NCI-H1092 (cell line): ENCODE results near the gene POLN.
"Not testable (repeated sequence)": the region's sequence is repeated elsewhere in the genome, so short reads cannot be mapped to it uniquely, and the experiment has no call there.

ENCODE experiments used
- DNase-seq: peaks from one replicate; lab custom pipeline; 2025; lab: John Stamatoyannopoulos, UW

The POLN gene

DNA sequence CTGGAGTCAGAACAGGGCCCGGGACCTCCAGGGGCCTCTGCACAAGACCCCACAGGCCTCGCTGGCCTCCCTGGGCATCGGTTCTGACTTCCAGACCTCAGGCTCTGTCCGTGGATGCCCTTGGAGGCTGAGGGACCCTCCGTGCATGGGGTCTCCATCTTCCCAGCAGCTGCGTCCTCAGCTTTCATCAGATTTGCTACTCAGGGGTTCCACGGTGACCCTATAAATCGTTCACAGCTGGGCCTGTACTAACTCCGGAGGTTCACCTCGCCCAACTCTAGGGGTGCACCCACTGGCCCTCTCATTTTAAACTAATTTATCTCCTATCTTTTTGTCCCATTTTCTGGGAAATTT is 33.1 kb upstream of the POLN start:
- not testable (repeated sequence) for DNase-seq

DNA sequence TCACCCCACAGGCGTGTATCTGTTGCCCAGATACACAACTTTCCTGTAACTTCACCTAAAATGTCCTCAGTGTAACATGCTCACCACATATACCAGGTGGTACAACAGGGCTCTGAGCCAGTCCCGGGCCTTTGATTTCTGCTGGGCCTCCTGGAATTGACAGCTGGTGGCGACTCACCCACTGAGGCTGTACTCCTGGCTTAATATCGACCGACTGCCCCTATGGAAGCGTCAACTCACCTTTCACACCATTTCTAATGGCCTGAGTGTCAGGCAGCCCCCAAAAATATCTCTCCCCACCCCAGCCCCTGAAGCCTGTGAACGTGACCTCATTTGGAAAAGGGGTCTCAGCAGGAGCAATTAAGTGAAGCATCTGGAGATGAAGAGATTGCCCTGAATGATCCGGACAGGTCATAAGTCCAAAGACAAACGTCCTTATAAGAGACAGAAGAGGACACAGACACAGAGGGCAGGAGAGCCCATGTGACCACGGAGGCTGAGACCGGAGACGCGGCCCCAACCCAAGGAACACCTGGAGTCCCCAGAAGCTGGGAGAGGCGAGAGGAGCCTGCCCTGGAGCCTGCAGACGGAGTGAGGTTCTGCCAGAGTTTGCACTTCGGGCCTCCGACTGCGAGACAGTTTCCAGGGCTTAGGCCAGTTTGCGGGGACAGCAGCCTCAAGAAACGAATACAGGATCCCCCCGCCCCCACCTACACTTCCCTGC is 32.6 kb upstream of the POLN start:
- no peak for DNase-seq

DNA sequence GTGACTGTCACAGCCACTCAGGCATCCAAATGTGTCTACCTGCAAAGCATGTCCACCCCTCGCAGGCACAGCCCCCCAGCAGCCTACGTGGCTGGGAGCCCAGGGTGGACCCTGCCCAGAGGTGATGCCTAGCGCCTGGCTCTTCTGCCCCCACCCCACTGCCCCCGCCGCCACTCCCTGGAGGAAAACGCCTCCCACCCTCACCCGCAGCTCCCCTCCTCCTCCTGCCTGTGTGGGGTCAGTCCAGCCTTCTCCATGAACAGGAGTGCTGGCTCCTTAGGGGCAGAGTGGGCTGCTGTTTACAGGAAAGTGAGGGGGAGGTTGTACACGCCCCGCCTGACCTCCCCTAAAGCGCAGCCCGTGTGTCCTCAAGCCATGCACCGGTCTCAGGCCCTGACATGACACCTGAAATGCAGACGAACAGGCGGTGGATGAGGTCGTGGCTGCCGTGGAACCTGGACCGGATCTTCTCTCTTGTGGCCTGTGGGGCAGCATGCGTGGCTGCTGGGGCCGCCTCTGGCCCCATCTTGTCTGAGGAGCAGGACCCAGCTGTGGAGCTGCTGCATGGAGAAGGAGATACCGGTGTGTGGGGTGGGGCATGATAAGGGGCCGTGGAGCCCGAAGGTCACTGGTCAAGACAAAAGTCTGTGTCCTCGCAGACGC is 31.9 kb upstream of the POLN start:
- DNase-seq = no peak

GRCh38 chr4:2273221-2273620 is 31.3 kb upstream of the POLN start:
- no peak for DNase-seq

DNA sequence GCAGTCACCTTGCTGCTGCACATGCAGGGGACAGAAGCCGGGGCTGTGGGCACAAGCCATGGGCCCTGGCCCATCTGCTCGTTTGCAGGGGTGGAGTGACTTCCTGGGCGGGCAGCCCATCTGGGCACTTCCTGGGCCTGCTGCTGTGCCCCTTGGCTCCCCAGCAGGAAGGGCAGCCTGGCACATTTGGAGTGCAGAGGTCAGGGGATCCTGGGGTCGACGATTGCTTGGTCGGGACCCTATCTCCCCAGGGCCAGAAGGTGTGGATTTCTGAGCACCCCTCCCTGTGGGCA is 30.9 kb upstream of the POLN start:
- no peak for DNase-seq

DNA sequence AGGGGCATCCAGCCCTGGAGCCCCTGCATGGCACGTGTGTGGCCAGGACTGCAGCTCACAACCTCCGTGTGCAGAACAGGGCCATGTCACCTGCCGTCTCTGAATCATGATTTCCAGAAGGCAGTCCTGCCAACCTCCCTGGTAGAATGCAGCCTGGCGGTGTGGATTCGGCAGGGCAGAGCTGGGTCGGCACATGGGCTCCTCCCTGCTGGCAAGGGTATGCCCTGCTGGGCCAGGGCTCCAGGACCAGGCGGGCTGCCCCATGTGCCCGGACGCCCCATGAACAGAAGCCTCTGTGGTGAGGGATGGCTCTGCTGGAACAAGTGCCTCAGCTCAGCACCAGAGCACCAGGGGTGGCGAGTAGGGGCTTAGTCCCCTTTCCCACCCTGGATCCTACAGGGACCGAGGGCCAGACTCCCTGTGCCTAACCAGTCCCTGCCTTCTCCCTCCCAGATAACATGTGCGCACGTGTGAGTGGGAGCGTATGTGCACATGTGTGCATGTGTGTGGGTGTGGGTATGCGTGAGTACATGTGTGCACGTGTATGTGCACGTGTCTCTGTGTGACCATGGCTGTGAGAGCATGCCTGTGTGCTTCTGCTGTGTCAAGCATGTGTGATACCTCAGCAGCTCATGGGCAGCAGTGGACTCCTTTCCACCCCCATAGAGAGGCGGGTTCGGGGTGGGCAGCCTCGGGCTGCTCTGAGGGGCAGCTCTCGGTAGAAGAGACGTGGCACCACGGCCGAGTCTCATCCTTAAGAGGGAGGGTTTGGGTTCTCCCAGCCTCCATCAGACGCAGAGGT is 30.3 kb upstream of the POLN start:
- no peak for DNase-seq

GRCh38 chr4:2271279-2272025 is 29.5 kb upstream of the POLN start:
- no peak for DNase-seq

GRCh38 chr4:2270341-2271165 is 28.6 kb upstream of the POLN start:
- DNase-seq = no peak

- no peak for DNase-seq
Observed at GRCh38 chr4:2269618-2270163, 27.8 kb upstream of the POLN start.

DNA sequence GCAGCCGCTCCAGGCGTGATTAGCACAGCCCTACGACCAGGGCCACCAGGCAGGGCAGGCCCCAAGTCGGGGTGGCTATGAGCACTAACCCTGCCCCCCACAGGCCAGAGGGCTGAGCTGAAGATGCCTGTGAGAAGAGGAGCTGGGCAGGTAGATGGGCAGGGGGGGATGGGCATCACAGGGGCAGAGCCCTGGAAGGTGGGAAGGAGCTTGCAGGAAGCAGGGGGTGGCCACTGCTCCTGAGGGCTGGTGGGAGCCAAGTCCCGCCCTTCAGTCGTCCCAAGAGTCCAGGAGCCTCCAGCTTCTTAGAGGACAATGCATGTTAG is 27.2 kb upstream of the POLN start:
- no peak for DNase-seq

DNA sequence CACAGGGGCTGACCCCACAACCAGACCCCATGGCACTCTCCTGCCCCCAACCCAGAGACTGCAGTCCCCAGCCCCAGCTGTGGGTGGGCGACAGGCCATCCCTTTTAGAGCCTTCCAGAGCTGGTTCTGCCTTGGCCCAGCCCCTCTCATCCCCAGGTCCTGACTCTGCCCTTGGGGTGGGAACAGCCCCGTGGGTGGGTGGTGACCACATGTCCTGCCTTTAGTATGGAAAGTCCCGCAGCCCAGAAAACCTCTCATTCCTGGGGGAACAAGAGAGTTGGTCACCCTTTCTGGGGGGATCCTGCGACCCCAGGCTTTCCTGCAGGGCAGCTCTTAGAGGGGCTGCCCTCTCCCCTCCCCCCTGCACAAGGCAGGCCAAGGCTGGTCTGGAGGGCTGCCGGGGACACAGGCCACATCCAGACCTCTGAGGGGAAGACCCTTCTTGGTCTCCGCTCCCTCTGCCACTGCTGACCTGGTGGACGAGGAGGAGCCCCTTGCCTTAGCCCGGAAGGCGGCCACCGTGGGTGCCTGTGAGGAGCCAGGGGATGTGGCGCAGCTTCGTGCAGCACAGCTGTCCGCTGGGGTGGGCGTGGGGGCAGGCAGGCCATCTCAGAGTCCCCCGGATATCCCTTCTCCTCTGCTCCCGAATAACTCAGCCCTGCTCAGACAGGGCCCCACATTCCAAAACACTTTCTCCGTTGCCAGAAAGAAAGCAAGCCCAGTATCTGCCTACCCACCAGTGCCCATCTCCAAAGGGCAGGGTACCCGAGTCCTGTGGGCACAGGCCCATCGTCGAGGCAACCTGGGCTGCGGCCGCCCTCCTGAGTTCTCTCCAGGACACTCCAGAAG is 26.7 kb upstream of the POLN start:
- DNase-seq = no peak

- DNase-seq = no peak
Observed at GRCh38 chr4:2267841-2268240, 25.9 kb upstream of the POLN start.

GRCh38 chr4:2267320-2267811 is 25.4 kb upstream of the POLN start:
- DNase-seq = no peak

DNA sequence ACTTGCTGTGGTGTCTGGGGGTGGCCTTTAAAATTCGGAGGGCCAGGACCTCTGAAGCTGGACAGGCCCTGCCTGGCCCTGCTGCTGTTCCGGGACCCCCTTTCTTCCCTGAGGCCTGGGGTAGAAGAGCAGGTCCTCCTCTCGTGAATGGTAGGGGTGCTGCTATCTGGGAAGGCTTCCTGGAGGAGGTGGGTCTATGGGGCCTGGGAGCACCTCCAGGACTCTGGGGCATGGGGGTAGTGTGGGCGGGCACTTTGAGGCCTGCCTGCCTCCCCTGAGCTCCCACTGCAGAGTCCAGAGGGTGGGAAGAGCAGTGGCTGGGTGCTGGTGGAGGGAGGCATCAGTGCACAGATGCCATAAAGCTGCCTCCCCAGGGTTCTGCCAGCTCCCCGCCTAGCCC is 24.9 kb upstream of the POLN start:
- no peak for DNase-seq

DNA sequence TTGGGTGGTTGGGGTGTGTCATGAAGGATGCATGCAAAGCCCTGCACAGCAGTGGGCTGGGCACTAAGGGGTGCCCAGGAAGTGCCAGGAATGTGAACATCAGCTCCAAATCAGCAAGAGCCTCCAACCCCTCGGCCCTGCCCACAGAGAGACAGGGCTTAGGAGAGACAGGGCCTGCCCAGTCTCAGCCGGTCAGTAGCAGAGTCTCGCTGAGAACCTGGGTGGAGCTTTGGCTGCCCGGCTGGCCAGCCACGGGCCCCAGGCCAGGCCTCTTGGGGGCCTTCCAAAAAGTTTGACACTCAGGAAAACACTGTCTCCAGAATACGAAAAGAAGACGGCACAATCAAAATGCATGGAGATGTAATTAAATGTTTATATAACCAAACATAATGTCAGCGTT is 24.3 kb upstream of the POLN start:
- DNase-seq = no peak

DNA sequence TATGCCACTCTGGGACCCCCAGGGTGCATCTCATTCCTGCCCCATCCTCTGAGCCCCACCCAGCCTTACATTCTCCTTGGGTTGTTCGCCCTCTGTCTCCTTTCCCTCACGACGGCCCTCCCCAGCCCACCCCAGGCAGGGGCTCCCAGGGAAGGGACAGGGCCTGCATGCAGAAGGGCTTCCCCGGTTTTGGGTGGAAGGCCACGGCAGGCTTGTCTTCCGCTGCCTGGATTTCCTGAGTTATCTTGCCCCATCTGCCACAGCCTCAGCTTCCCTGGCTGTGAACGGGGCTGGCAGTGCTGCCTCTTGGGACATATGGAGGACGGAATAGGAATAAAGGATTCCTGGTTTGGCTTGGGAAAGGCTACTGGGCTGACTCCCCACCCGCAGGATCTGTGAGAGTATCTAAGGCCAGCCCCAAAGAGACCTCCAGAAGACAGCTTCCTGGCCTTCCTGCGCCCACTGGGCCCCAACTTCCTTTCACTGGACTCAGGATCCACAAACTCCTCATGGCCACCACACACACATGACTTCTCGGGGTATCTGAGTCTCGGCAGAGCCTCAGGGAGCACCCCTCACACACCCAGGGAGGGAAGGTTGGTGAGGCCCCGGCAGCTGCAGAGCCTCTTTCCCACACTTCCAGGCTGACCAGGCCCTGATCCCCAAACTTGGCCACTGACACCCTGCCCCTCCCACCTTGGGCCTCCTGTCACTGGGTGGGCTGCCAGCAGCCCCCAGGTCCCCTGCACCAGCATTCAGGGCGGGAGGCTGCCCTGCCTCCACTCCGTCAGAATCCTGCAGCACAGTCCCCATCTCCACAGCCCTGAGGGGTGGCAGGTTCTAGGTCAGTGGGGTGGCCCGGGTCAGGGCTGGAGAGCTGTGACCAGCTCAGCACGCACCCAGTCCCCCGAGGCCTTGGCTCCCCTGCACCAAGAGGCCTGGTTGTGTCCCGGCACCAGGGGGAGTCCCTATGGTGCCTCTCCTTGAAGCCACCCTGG is 23.5 kb upstream of the POLN start:
- no peak for DNase-seq

GRCh38 chr4:2264481-2265041 is 22.6 kb upstream of the POLN start:
- no peak for DNase-seq

GRCh38 chr4:2263926-2264321 is 22.0 kb upstream of the POLN start:
- no peak for DNase-seq

DNA sequence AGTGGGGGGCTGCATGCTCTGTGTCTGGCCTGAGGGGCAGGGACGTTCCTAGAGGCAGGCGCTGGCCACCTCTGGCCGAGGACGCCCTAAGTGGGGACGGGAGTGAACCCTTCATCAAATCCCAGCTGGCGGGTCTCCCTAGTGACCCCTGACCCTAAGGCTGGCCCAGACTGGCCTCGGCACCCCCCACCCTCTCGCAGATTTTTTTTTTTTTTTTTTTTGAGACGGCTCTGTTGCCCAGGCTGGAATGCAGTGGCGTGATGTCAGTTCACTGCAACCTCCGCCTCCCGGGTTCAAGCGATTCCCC is 21.0 kb upstream of the POLN start:
- no peak for DNase-seq
